HepG2 (cell line): ENCODE measurements around the gene ELMOD3. TPM values are rescaled to one million over a fixed set of nuclear protein-coding genes. Genes with fewer than 3 reads are reported as not detected.
A peak's percentile ranks its signal among the peaks of the same experiment; 100 is the strongest.

ENCODE experiments used
- MEIS1 ChIP-seq: sonication (generic); formaldehyde crosslinking; IDR thresholded peaks from 2 replicates; pipeline ENCODE4 v1.9.0; 2021; ENCODE audit warnings: mild to moderate bottlenecking, missing genetic modification reagents, moderate library complexity, borderline replicate concordance
- MXI1 ChIP-seq: IDR thresholded peaks from 3 replicates; pipeline ENCODE4 v1.6.1; 2012; ENCODE audit warnings: low read depth, low read length, inconsistent platforms, borderline replicate concordance
- SMYD3 ChIP-seq: sonication (generic); formaldehyde crosslinking; IDR thresholded peaks from 2 replicates; pipeline ENCODE4 v1.8.1; 2023; ENCODE audit warnings: mild to moderate bottlenecking, missing genetic modification reagents
- SRY ChIP-seq: sonication (generic); formaldehyde crosslinking; IDR thresholded peaks from 2 replicates; pipeline ENCODE4 v1.8.0; 2022; ENCODE audit warnings: mild to moderate bottlenecking, missing genetic modification reagents
- THAP9 ChIP-seq: sonication (generic); formaldehyde crosslinking; IDR thresholded peaks from 2 replicates; pipeline ENCODE4; 2020; ENCODE audit warnings: missing genetic modification reagents, mild to moderate bottlenecking, borderline replicate concordance
- ZNF143 ChIP-seq: sonication (generic); formaldehyde crosslinking; IDR thresholded peaks from 2 replicates; pipeline ENCODE4 v1.4.0; 2020; ENCODE audit warnings: missing genetic modification reagents
- ZNF713 ChIP-seq: sonication (generic); formaldehyde crosslinking; IDR thresholded peaks from 2 replicates; pipeline ENCODE4 v1.4.0; 2020; ENCODE audit warnings: mild to moderate bottlenecking, missing genetic modification reagents
- ZNF746 ChIP-seq: sonication (generic); formaldehyde crosslinking; IDR thresholded peaks from 2 replicates; pipeline ENCODE4 v1.8.0; 2022; ENCODE audit warnings: mild to moderate bottlenecking, missing genetic modification reagents
- polyA plus RNA-seq, 8 experiments: library from polyadenylated mRNA; depleted of rRNA in 3 of 8; stranded (reverse) in 7 of 8; unstranded in 1 of 8; fragments of >200 nt; fragmentation: Illumina TruSeq in 4 of 8; extraction: Trizol in 4 of 8; gene quantifications; 2 replicates each; pipeline versions ENCODE4 v1.2.1 to v1.2.3, GENCODE V29; 2011 to 2016; ENCODE audit warnings: low read depth in 4 of 8, missing spikeins in 1 of 8, mixed read lengths in 1 of 8; ENCODE audit not compliant: insufficient read depth in 1 of 8
- total RNA-seq, 5 experiments: library from RNA; depleted of rRNA; stranded (reverse); fragments of >200 nt; fragmentation: Illumina TruSeq; extraction: Trizol; gene quantifications; 2 replicates each; pipeline ENCODE4 v1.2.3, GENCODE V29; 2016; ENCODE audit warnings: low read depth in 1 of 5
- TF ChIP-seq, protein P1 (sequence below): sonication (generic); formaldehyde crosslinking; IDR thresholded peaks from 2 replicates; pipeline ENCODE4 v1.9.0; 2021; ENCODE audit warnings: missing genetic modification reagents, borderline replicate concordance
- TF ChIP-seq, protein P2 (sequence below): sonication (generic); formaldehyde crosslinking; IDR thresholded peaks from 2 replicates; pipeline ENCODE4 v1.4.0; 2020; ENCODE audit warnings: mild to moderate bottlenecking, missing genetic modification reagents
- TF ChIP-seq, protein P3 (sequence below): sonication (generic); formaldehyde crosslinking; IDR thresholded peaks from 2 replicates; pipeline ENCODE4 v1.8.0; 2022; ENCODE audit warnings: mild to moderate bottlenecking, missing genetic modification reagents, moderate library complexity

ELMOD3 gene
- total and polyA plus RNA-seq, 2 of the 13 experiments (the other 11 are each of a cell fraction or from before 2014, with no cell fraction given): 13.3 to 19.5 TPM

DNA sequence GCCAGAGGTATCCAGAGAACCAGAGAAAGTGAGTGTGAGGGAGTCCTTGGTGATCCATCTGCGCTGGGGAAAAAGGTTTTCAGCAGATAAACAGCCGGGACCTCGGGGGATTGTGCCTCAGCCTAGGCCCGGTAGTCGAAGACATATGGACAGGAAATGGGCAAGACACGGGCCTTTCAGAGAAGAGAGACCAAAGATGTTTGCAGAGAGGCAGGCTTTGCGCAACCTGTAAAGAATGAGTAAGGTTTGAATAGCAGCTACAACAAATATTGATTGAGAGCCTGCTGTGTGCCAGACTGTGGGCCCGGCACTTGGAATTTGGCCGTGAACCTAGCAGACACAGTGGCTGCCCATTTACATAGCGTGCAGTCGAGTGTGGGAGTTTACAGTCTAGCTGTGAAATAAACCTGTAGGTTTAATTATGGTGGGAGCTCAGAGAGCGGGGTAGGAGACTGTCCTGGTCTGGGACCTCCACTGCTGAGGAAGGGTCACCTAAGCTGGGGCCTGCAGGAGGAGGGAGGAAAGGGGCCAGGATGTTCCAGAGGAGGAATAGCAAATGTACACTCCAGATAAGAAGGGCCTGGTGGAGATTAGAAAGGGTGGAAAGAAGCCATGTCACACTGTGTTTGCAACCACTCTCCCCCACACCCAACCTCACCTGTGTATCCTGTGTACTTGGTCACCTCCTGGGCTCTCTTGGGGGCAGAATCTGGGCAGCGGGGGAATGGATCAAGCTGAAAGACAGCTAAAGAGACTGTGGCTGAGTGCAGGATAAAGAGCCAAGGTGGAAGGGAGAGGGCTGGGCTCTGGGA is 66.9 kb downstream of the ELMOD3 start (continued):
- TF ChIP-seq THAP9 (CRISPR knock-in tag): no peak; the same call in 1 of the 2 replicates
- TF ChIP-seq SMYD3 (CRISPR knock-in tag): no peak; the same call in 1 of the 2 replicates
- no peak for TF ChIP-seq ZNF713
- peak; percentile 65 for TF ChIP-seq ZNF143 (CRISPR knock-in tag)
- TF ChIP-seq MXI1: peak; percentile 65; the same call in 1 of the 3 replicates
- TF ChIP-seq, protein P1, sequence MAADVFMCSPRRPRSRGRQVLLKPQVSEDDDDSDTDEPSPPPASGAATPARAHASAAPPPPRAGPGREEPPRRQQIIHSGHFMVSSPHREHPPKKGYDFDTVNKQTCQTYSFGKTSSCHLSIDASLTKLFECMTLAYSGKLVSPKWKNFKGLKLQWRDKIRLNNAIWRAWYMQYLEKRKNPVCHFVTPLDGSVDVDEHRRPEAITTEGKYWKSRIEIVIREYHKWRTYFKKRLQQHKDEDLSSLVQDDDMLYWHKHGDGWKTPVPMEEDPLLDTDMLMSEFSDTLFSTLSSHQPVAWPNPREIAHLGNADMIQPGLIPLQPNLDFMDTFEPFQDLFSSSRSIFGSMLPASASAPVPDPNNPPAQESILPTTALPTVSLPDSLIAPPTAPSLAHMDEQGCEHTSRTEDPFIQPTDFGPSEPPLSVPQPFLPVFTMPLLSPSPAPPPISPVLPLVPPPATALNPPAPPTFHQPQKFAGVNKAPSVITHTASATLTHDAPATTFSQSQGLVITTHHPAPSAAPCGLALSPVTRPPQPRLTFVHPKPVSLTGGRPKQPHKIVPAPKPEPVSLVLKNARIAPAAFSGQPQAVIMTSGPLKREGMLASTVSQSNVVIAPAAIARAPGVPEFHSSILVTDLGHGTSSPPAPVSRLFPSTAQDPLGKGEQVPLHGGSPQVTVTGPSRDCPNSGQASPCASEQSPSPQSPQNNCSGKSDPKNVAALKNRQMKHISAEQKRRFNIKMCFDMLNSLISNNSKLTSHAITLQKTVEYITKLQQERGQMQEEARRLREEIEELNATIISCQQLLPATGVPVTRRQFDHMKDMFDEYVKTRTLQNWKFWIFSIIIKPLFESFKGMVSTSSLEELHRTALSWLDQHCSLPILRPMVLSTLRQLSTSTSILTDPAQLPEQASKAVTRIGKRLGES (CRISPR knock-in tag): peak; percentile 81; the same call in 1 of the 2 replicates
- TF ChIP-seq, protein P2, sequence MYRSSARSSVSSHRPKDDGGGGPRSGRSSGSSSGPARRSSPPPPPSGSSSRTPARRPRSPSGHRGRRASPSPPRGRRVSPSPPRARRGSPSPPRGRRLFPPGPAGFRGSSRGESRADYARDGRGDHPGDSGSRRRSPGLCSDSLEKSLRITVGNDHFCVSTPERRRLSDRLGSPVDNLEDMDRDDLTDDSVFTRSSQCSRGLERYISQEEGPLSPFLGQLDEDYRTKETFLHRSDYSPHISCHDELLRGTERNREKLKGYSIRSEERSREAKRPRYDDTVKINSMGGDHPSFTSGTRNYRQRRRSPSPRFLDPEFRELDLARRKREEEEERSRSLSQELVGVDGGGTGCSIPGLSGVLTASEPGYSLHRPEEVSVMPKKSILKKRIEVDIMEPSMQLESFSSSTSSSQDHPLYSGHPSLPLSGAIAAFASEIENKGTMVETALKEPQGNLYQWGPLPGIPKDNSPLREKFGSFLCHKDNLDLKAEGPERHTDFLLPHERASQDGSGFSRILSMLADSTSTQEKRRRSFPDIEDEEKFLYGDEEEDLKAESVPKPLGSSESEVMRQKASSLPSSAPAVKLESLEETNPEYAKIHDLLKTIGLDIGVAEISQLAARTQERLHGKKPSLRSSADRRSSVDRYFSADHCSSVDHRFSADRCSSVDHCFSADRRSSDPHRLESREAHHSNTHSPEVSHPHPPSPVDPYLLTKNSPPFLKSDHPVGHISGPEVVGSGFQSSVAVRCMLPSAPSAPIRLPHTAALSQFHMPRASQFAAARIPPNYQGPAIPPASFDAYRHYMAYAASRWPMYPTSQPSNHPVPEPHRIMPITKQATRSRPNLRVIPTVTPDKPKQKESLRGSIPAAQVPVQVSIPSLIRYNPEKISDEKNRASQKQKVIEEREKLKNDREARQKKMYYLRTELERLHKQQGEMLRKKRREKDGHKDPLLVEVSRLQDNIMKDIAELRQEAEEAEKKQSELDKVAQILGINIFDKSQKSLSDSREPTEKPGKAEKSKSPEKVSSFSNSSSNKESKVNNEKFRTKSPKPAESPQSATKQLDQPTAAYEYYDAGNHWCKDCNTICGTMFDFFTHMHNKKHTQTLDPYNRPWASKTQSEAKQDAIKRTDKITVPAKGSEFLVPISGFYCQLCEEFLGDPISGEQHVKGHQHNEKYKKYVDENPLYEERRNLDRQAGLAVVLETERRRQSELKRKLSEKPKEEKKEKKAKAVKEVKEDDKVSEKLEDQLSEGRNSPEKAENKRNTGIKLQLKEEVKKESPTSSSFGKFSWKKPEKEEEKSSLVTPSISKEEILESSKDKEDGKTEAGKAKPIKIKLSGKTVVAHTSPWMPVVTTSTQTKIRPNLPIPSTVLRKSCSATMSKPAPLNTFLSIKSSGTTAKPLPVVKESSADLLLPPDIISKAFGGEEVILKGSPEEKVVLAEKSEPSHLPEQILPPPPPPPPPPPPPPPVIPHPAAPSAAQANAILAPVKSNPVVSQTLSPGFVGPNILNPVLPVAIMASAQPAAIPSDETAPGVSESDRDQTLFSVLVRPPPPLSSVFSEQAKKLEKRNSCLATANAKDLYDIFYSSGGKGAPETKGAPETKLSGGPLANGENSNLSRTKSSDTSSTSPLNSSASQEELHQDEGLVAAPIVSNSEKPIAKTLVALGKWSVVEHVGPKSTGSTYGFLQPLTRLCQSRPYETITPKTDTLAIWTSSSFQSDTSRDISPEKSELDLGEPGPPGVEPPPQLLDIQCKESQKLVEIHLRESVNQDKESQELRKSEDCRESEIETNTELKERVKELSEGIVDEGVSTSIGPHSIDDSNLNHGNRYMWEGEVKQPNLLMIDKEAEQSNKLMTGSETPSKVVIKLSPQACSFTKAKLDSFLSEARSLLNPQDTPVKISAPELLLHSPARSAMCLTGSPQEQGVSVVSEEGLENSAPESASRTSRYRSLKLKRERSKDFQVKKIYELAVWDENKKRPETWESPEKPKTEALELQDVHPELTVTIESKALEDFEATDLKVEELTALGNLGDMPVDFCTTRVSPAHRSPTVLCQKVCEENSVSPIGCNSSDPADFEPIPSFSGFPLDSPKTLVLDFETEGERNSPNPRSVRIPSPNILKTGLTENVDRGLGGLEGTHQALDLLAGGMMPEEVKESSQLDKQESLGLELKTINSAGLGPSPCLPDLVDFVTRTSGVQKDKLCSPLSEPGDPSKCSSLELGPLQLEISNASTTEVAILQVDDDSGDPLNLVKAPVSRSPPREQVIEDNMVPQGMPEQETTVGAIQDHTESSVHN (CRISPR knock-in tag): peak; percentile 92
- TF ChIP-seq ZNF746 (CRISPR knock-in tag): peak; percentile 85
- TF ChIP-seq, protein P3, sequence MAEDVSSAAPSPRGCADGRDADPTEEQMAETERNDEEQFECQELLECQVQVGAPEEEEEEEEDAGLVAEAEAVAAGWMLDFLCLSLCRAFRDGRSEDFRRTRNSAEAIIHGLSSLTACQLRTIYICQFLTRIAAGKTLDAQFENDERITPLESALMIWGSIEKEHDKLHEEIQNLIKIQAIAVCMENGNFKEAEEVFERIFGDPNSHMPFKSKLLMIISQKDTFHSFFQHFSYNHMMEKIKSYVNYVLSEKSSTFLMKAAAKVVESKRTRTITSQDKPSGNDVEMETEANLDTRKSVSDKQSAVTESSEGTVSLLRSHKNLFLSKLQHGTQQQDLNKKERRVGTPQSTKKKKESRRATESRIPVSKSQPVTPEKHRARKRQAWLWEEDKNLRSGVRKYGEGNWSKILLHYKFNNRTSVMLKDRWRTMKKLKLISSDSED: no peak
- TF ChIP-seq MEIS1 (CRISPR knock-in tag): peak; percentile 39; the same call in 1 of the 2 replicates
- peak; percentile 86 for TF ChIP-seq SRY (CRISPR knock-in tag)
